ENCODE results near the gene CYBC1. TPM values are rescaled to one million over a fixed set of nuclear protein-coding genes. Genes with fewer than 3 reads are reported as not detected.

The CYBC1 gene
- total and polyA plus RNA-seq, 2 donors (not counting 1 experiment from before 2014, with no cell fraction given), result 62.7 to 64.1 TPM

GRCh38 chr17:82494236-82495055 lies 43.9 kb upstream of the CYBC1 start:
- Histone ChIP-seq H3K4me3 (replicated peaks in 1 of 4; ENCODE audit: control extremely low read depth in 1 of 4, insufficient read depth in 1 of 4, low read depth in 3 of 4, low read length in 4 of 4) (no peak overlapping the region), H3K4me1 (ENCODE audit: control insufficient read depth, extremely low read depth, insufficient read depth, low read length) (peaks cover 12% of the 10 kb centered on the region), H3K27me3 (ENCODE audit: control insufficient read depth, insufficient read depth, low read length) (no peaks in the 10 kb centered on the region), H3K4me2 (ENCODE audit: extremely low read depth, insufficient read depth, low read length) (no peak overlapping the region), H3K79me2 (ENCODE audit: control insufficient read depth, insufficient read depth, low read length) (no peaks in the 10 kb centered on the region), H3K9me3 (ENCODE audit: control insufficient read depth, insufficient read depth, low read depth, low read length) (no peaks in the 10 kb centered on the region), H3K36me3 (ENCODE audit: control insufficient read depth, insufficient read depth, low read length) (no peaks in the 10 kb centered on the region), H4K20me1 (ENCODE audit: control insufficient read depth, extremely low read depth, insufficient read depth, low read length) (no peaks in the 10 kb centered on the region), H2AFZ (ENCODE audit: low read length) (no peak overlapping the region), H3K27ac (ENCODE audit: insufficient read depth, low read length) (no peak overlapping the region), H3K9ac (ENCODE audit: insufficient read depth, low read length) (no peak overlapping the region)
- TF ChIP-seq EZH2 (IDR thresholded peaks at IDR 0.05; ENCODE audit: low read length, missing control alignments) (no peak), CTCF (conservative IDR thresholded peaks at IDR 0.05 in 1 of 2, IDR thresholded peaks at IDR 0.05 in 1 of 2; ENCODE audit: low read depth in 1 of 2, low read length in 2 of 2) (peak; percentile 93)
- DNase-seq (ENCODE audit: low read depth in 2 of 2), result peak; percentile 97

- no peak overlapping the region for H3K9ac ChIP-seq (ENCODE audit: insufficient read depth, low read length)
- H3K4me1 ChIP-seq (ENCODE audit: control insufficient read depth, extremely low read depth, insufficient read depth, low read length), result peaks cover 12% of the 10 kb centered on the region
- H3K27me3 ChIP-seq (ENCODE audit: control insufficient read depth, insufficient read depth, low read length), result no peaks in the 10 kb centered on the region
- DNase-seq (ENCODE audit: low read depth in 2 of 2), result peak in 1 of 2 donors; percentile 39
- H3K9me3 ChIP-seq (ENCODE audit: control insufficient read depth, insufficient read depth, low read depth, low read length), result no peaks in the 10 kb centered on the region
- no peak overlapping the region for H3K4me3 ChIP-seq (replicated peaks in 1 of 4; ENCODE audit: control extremely low read depth in 1 of 4, insufficient read depth in 1 of 4, low read depth in 3 of 4, low read length in 4 of 4)
- TF ChIP-seq EZH2 (IDR thresholded peaks at IDR 0.05; ENCODE audit: low read length, missing control alignments) (no peak), CTCF (conservative IDR thresholded peaks at IDR 0.05 in 1 of 2, IDR thresholded peaks at IDR 0.05 in 1 of 2; ENCODE audit: low read depth in 1 of 2, low read length in 2 of 2) (no peak)
- no peaks in the 10 kb centered on the region for H3K36me3 ChIP-seq (ENCODE audit: control insufficient read depth, insufficient read depth, low read length)
- no peak overlapping the region for H2AFZ ChIP-seq (ENCODE audit: low read length)
- no peaks in the 10 kb centered on the region for H3K79me2 ChIP-seq (ENCODE audit: control insufficient read depth, insufficient read depth, low read length)
- no peak overlapping the region for H3K27ac ChIP-seq (ENCODE audit: insufficient read depth, low read length)
- peak overlapping the region; percentile 4 for H3K4me2 ChIP-seq (ENCODE audit: extremely low read depth, insufficient read depth, low read length)
- no peaks in the 10 kb centered on the region for H4K20me1 ChIP-seq (ENCODE audit: control insufficient read depth, extremely low read depth, insufficient read depth, low read length)
Observed at GRCh38 chr17:82493226-82493781, 42.8 kb upstream of the CYBC1 start.

- H3K9ac ChIP-seq (ENCODE audit: insufficient read depth, low read length), result no peak overlapping the region
Observed at GRCh38 chr17:82492643-82493225, 42.2 kb upstream of the CYBC1 start.

More at GRCh38 chr17:82492643-82493225, 42.2 kb upstream of the CYBC1 start:
- peak overlapping the region; percentile 4 for H3K4me2 ChIP-seq (ENCODE audit: extremely low read depth, insufficient read depth, low read length)
- TF ChIP-seq CTCF (conservative IDR thresholded peaks at IDR 0.05 in 1 of 2, IDR thresholded peaks at IDR 0.05 in 1 of 2; ENCODE audit: low read depth in 1 of 2, low read length in 2 of 2) (no peak), EZH2 (IDR thresholded peaks at IDR 0.05; ENCODE audit: low read length, missing control alignments) (no peak)
- no peaks in the 10 kb centered on the region for H4K20me1 ChIP-seq (ENCODE audit: control insufficient read depth, extremely low read depth, insufficient read depth, low read length)
- no peak overlapping the region for H2AFZ ChIP-seq (ENCODE audit: low read length)
- no peaks in the 10 kb centered on the region for H3K79me2 ChIP-seq (ENCODE audit: control insufficient read depth, insufficient read depth, low read length)
- H3K36me3 ChIP-seq (ENCODE audit: control insufficient read depth, insufficient read depth, low read length), result peaks cover 2% of the 10 kb centered on the region
- H3K4me3 ChIP-seq (replicated peaks in 1 of 4; ENCODE audit: control extremely low read depth in 1 of 4, insufficient read depth in 1 of 4, low read depth in 3 of 4, low read length in 4 of 4), result no peak overlapping the region
- peak; percentile 75 to 77 for DNase-seq (ENCODE audit: low read depth in 2 of 2)
- no peak overlapping the region for H3K27ac ChIP-seq (ENCODE audit: insufficient read depth, low read length)
- no peaks in the 10 kb centered on the region for H3K27me3 ChIP-seq (ENCODE audit: control insufficient read depth, insufficient read depth, low read length)
- H3K9me3 ChIP-seq (ENCODE audit: control insufficient read depth, insufficient read depth, low read depth, low read length), result no peaks in the 10 kb centered on the region
- H3K4me1 ChIP-seq (ENCODE audit: control insufficient read depth, extremely low read depth, insufficient read depth, low read length), result peaks cover 12% of the 10 kb centered on the region

Data from fibroblast of lung (primary cell).